ENCODE measurements around the gene CAMSAP1.

CAMSAP1 gene

DNA sequence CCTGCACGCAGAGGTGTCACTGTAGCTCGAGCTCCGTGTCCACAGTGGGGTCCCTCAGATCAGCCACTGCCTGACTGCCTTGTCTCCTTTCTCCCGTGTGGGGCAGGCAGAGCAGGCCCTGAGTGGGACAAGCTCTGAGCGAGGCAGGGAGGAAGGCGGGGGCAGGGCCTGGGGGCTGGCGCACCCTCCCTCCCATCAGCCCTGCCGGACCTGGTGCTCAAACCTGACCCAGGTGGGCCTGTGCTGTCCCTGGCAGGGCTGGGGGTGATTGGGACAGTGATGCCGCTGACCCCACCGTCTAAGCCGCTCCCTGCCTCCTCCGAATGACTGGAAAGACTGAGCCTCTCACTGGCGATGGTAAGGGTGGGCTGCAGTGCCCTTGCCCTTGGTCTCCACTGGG is 144.4 kb downstream of the CAMSAP1 start:
- H3K4me1 ChIP-seq (ENCODE audit: control insufficient read depth in 1 of 2, insufficient read depth in 1 of 2, low read depth in 1 of 2, low read length in 1 of 2) = no peaks in the 10 kb centered on the region
- H3K4me3 ChIP-seq (ENCODE audit: low read depth in 1 of 2, low read length in 1 of 2) = no peak overlapping the region
- H3K36me3 ChIP-seq = no peaks in the 10 kb centered on the region
- no peak for TF ChIP-seq CTCF (IDR thresholded peaks at IDR 0.05)
- no peaks in the 10 kb centered on the region for H3K27me3 ChIP-seq
- no peak overlapping the region for H3K27ac ChIP-seq
- H3K9me3 ChIP-seq = peaks cover 9% of the 10 kb centered on the region

- Histone ChIP-seq H3K9me3 (peaks cover 9% of the 10 kb centered on the region), H3K36me3 (no peaks in the 10 kb centered on the region), H3K4me1 (ENCODE audit: control insufficient read depth in 1 of 2, insufficient read depth in 1 of 2, low read depth in 1 of 2, low read length in 1 of 2) (no peaks in the 10 kb centered on the region), H3K27me3 (no peaks in the 10 kb centered on the region), H3K4me3 (ENCODE audit: low read depth in 1 of 2, low read length in 1 of 2) (no peak overlapping the region), H3K27ac (no peak overlapping the region)
- TF ChIP-seq CTCF (IDR thresholded peaks at IDR 0.05) = no peak
Measured at GRCh38 chr9:135761845-135762168, 145.5 kb downstream of the CAMSAP1 start.

DNA sequence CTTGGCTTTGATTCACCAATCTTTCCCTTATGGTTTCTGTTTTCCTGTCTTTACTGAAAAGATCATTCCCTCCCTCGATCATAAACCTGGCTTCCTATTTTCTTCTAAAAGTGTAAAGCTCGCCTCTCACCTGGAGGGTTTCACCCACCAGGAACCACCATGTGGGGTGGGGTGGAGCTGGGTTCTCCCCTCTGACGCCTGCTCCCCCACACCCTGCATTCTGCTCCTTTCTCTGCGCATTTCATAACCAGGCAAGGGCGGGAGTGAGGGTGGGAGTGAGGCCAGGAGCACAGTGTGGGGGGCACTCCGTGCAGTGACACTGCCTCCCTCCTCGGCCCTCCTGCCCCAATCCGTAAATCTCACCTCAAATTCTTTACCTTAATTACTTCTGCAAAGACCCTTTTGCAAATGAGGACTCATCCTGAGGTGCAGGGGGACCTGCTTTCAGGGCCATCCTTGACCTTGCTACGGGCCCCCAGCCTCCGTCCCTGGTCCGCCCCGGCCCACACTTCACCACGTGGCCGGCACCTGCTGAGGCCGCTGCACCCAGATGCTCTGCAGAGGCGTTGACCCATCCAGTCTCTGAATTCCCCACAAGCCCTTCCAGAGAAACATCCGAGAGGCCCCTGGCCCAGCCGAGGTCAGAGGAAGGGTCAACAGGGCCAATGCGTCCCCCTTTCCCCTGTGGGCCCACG is 146.0 kb downstream of the CAMSAP1 start:
- no peaks in the 10 kb centered on the region for H3K4me1 ChIP-seq (ENCODE audit: control insufficient read depth in 1 of 2, insufficient read depth in 1 of 2, low read depth in 1 of 2, low read length in 1 of 2)
- no peak overlapping the region for H3K27ac ChIP-seq
- H3K27me3 ChIP-seq = no peaks in the 10 kb centered on the region
- no peak for TF ChIP-seq CTCF (IDR thresholded peaks at IDR 0.05)
- H3K9me3 ChIP-seq = peaks cover 9% of the 10 kb centered on the region
- H3K36me3 ChIP-seq = no peaks in the 10 kb centered on the region
- H3K4me3 ChIP-seq (ENCODE audit: low read depth in 1 of 2, low read length in 1 of 2) = no peak overlapping the region

DNA sequence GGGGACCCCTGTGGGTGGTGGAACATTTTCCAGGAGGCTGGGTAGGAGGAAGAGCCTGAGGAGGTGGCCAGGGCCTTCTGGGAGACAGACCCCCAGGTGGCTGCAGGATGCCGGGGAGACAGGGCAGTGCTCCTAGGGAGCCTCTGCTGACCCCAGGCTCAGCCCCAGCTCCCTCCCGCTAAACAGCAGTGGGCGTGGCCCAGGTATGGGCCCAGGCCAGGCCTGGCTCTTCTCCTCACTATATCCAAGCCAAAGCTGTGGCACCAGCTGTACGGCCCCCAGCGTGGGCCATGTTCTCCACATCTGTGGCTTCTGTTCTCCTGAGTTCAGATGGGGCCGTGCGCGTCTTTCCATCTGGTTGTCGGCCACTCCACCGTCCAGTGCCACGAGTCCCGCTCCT is 146.9 kb downstream of the CAMSAP1 start:
- H3K27ac ChIP-seq = no peak overlapping the region
- no peak overlapping the region for H3K4me3 ChIP-seq (ENCODE audit: low read depth in 1 of 2, low read length in 1 of 2)
- H3K4me1 ChIP-seq (ENCODE audit: control insufficient read depth in 1 of 2, insufficient read depth in 1 of 2, low read depth in 1 of 2, low read length in 1 of 2) = no peaks in the 10 kb centered on the region
- peaks cover 3% of the 10 kb centered on the region for H3K9me3 ChIP-seq
- TF ChIP-seq CTCF (IDR thresholded peaks at IDR 0.05) = no peak
- H3K27me3 ChIP-seq = no peaks in the 10 kb centered on the region
- H3K36me3 ChIP-seq = no peaks in the 10 kb centered on the region

DNA sequence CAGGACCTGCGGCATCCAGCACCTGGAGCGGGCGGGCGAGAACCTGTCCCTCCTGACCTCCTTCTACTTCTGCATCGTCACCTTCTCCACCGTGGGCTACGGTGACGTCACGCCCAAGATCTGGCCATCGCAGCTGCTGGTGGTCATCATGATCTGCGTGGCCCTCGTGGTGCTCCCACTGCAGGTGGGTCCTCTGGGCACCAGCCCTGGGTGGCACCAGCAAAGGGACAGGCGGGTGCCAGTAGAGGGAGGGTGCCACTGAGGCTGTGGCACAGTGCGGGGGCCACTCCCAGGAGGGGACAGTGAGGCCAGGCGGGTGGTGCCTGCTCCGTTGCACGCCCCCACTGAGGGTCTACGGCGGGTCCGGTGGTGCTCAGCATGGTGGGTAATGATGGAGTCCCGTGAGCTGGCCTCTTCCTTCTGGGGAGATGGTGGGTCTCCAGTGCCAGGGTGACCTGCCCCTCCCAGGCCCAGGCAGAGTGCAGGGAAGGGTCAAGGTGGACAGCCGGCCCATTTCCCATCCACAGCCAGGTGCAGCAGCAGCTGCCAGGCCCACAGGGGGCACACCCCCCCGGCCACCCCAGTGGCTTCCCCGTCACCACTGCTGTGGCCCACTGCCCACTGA is 147.6 kb downstream of the CAMSAP1 start:
- Histone ChIP-seq H3K27ac (no peak overlapping the region), H3K27me3 (no peaks in the 10 kb centered on the region), H3K36me3 (no peaks in the 10 kb centered on the region), H3K9me3 (no peaks in the 10 kb centered on the region), H3K4me3 (ENCODE audit: low read depth in 1 of 2, low read length in 1 of 2) (no peak overlapping the region), H3K4me1 (ENCODE audit: control insufficient read depth in 1 of 2, insufficient read depth in 1 of 2, low read depth in 1 of 2, low read length in 1 of 2) (no peaks in the 10 kb centered on the region)
- no peak for TF ChIP-seq CTCF (IDR thresholded peaks at IDR 0.05)
